NCI-H2227 (cell line): ENCODE results near the gene LCLAT1.
"Not testable (repeated sequence)": the region's sequence is repeated elsewhere in the genome, so short reads cannot be mapped to it uniquely, and the experiment has no call there.

Experiments used
- DNase-seq: peaks from one replicate; lab custom pipeline; 2025; ENCODE audit not compliant: unreplicated experiment; lab: John Stamatoyannopoulos, UW

LCLAT1 gene

DNA sequence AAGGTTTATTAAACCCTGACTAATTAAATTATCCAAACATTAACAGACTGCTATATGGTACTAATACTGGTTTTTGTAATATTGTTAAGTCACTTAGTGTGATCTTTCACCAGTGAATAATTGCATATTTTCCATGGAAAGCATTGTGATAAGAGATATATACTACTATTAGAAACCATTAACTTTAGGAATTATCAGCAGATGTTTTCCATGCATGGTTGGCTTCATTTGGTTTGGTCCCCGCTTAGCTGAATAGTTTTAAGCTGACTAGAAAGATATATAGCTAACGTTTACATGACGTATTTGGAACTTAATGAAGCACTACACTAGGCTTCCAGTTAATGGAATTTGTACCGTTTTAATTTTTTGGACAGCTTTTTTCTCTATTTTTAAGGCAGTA is 37.9 kb downstream of the LCLAT1 start:
- no peak for DNase-seq

DNA sequence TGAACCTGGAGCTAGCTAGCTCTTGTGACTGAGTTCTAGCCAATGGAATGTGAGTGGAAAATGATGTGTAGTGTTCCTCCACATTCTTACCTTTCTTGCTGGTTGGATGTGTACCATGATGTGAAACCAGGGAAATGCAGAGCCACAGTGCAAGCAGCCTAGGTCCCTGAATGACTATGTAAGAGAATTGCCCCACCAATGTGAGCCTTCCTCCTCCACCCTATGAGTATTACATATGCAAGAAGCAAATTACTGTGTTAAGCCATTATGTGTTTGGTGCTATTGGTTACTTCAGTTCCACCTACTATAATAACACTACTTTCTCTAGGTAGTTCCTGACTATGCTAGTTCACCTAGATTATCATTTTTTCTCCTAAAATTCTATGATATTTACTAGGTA is 39.6 kb downstream of the LCLAT1 start:
- DNase-seq: no peak

DNA sequence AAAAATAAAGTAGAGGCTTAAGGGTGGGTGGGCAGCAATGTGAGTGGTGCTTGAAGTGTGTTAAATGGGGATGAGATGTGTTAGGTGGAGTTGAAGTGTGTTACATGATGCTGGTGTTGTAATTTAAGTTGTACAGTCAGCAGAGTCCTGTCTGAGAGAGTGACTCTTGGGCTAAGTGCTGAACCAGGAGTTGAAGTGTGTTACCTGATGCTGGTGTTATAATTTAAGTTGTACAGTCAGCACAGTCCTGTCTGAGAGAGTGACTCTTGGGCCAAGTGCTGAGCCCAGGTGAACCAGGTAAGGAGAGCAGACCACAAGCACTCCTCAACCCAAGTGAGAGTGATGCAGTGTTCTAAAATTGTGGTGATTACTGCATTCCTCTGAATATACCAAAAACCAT is 40.6 kb downstream of the LCLAT1 start:
- no peak for DNase-seq

DNA sequence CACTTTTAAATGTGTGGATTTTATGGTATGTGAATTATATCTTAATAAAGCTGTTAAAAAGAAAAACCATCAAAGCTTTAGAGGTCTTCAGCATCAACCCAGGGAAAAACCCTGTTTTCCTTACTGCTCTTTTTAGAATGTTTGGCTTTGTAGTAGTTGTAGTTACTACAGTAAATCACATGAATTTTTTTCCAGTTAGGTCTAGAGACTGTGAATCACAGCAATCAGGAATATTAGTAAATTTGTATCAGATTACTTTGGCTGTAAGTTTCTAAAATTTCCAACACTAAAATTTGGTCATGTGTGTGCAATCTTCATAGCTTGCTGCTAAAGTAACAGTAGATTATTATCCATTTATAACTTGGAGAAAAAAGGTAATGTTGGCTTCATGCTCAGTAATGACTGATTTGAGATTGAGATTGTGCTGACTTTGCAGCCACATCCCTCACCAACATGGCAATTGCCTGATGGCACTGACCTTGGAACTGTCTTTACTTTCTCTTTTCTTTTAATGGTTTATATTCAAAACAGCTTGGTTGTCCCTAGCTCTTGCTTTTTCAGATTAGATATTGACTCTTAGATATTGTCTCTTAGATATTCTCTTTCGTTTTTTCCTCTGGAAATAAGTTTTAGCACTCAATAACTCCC is 41.1 kb downstream of the LCLAT1 start:
- DNase-seq: no peak

DNA sequence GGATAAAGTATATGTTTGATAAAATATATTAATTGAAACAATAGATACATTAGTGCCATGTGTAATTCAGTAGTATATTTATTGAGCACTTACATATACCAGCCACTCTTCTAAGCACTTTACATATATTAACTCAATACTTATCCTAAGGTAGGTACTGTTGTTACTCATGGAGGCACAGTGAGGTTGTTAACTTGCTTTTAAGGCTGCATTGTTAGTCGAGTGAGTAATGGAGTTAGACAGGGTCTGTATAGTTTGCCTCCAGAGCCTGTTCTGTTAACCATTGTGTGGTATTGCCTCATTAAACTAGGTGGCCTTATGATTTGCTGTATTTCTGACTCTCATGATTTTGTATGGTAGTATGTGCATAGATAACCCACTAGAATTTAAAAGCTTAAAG is 44.2 kb downstream of the LCLAT1 start:
- no peak for DNase-seq

DNA sequence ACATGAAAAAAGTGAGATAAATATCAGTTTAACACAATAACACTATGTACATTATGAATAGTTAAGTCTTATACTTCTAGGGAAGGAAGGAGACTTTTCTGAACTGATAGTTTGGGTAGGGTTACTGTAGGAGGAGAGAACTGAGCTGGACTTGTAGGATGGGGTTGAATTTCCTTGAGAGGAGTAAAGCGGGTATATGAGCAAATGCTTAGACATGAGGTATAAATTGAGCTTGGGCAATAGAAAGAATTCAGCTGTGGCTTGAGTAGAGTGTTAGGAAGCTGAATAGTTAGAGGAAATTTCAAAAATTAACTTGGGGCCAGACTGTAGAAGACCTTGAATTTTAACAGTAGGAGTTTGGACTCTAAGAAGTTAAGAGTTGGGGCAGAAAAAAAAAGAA is 45.1 kb downstream of the LCLAT1 start:
- no peak for DNase-seq

DNA sequence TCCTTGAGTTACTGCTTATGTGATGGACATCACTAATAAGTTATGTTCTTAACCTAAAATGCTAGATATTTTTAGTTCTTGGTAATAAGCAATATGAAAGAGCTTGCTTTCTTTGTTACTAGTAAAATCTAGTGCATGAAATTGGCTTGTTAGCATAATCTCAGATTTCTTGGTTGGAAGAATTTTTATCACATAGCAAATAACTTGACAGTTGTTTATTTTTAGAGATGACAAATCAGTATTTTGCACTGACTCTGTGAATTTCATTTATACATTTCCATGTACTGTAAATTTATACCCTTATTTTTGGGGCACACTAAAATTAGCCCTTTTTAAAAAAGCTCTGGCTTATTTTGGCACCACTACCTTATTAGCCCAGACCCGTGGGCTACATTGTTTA is 45.6 kb downstream of the LCLAT1 start:
- no peak for DNase-seq

DNA sequence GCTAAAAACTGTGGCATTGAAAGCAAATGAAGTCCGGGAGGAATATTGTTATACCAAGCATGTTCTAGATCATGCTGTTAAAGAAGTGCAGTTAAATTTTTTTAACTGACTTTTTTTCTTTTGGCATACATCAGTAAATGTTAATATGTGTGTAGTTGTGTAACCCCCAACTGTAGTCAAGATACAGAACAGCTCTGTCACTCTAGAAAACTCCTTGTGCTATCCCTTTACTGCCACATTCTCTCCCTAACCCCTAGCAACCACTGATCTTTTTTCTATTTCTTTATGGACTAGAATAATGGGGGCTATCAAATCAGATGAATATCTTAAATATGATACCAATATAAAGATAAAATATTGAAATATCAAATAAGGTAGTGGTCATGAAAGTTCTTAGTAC is 46.4 kb downstream of the LCLAT1 start:
- no peak for DNase-seq

DNA sequence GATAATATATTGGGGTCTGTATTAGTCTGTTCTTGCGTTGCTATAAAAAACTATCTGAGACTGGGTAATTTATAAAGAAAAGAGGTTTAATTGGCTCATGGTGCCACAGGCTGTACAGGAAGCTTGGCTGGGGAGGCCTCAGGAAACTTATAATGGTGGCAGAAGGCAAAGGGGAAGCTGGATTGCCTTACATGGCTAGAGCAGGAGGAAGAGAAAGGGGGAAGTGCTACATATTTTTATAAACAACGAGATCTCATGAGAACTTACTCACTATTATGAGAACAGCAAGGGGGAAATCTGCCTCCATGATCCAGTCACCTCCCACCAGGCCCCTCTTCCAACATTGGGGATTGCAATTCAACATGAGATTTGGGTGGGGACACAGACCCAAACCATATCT is 48.9 kb downstream of the LCLAT1 start:
- not testable (repeated sequence) for DNase-seq

DNA sequence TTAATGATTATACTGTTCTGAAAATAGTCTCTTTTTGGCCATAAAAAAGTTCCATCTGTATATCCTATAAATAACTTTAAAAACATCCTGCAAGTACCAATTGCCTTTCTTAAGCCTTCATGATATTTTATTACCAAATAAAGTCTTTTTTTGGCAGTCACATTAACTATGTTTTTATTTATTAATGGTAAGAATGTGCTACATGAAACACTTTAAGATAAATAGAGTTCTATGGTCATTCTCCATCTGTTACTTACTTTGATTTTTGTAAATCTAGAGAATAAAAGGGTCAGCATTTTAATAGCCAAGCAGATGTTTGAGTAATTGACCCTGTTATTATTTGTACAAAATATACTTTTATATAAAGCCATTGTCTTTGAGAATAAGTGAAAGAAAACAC is 52.6 kb downstream of the LCLAT1 start:
- DNase-seq: no peak

DNA sequence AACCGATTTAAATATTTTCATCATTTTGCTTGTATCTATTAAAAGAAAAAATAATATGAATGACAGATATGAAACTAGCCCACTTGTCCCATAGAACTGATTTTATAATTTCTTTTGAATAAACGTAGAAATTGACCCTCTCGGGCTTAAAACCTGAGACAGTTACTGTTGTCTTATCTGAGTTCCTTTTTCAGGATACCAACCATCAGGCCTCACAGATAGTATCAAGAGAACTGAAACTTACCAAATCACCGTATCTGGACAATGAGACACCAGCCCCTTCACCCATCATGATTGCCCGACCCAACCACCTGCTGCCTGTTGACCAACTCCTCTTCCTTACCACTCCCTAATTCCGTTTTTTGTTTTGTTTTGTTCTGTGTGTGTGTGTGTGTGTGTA is 53.7 kb downstream of the LCLAT1 start:
- DNase-seq: no peak

DNA sequence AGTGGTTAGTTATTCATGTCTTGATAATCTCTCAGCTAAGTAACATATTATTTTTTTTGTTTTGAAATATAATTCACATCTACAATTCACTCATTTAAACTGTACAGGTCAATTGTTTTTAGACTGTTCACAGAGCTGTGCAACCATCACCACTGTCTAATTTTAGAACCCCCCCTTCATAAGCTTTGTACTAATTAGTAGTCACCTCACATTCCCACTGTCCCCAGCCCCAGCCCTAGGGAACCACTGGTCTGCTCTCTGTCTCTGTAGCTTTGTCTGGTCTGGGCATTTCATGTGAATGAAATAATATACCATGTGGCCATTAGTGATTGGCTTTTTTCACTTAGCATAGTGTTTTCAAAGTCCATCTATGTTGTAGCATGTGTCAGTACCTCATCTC is 55.3 kb downstream of the LCLAT1 start:
- no peak for DNase-seq

DNA sequence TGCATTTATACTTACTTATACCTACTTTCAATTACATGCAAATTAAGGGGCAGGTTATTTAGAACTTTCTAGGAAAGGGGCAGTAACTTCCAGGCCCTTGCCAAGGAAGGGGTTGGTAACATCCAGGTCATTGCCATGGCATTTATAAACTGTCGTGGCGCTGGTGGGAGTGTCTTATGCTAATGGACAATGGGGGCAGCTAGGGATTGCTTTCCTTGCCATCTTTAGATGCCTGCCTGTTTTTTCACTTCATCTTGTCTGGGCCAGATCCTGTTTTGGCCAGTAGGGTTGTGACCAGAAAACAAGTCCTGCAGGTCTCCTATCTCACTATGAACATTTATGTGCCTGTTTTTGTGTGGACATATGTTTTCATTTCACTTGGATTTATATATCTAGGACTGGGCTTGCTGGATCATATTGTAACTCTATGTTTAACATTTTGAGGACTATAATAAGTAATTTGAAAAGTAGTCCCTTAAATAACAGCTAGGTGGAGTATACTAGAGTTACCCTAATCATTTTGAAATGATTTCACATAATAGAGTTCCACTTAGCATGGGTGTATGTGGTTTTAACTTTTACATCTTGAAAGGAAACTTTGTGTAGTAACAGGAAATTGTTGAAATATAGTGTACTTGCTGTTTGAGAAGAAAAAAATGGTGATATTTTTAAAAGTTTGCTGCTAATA is 56.1 kb downstream of the LCLAT1 start:
- DNase-seq: no peak

DNA sequence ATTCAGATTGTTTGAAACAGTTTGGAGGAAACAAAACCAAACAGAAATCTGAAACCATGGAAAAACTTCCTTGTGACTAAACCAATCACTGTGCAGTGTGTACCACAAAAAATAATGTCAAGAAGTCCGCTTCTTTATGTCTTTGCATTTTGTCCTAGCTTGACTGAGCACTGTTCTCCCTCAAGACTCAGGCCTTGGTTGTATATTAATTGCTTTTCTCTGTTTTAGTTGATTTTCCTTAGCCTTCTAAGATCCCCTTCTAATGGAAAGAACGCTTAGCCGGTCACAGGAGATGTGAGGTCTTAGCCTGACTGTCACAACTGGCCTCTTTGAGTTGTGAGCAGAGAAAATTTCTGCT is 56.6 kb downstream of the LCLAT1 start:
- no peak for DNase-seq

DNA sequence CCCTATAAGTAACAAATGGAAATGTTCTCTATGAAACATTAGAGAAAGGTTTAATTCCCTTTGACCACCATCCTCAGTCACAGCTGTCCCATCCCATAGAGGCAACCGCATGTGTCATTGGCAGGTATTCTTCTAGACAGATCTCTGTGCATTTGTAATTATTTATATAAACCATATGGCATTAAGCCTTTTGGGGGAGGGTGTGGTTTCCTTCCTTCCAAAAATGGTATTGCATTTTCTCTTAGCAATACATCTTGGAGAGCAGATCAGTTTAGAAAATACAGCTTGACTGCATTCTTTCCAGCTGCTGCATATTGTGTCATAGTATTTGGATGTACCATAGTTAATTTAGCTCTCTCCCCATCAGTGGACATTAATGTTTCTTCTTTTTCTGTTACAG is 57.7 kb downstream of the LCLAT1 start:
- DNase-seq: no peak

DNA sequence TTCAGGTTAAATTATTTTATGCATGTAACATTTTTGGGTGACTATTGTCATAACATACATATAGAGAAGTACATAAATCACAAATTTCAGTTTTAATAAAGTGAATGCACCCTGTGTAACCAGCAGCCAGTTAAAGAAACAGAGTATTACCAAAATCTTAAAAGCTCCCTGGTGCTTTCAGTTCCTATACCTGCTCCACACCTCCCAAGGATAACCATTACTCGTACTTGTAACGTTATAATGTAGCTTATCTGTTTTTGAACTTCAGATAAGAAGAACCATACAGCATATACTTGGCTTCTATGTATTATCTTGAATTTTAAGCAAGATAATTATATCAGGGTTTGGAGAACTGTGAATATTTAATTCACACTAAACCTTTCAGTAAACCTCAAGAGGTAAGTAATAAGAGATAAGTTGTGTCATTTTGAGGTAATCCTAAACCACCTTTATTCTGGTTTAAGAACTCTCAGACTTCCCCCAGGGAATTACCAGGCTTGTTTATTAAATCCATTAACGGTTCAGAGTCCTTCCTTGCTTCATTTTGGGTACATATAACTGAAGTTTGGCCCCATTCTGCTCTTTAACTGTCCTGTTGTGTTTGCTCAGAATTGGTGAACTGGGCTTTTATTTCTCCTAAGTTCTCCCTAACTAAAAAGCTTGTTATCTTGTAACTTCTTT is 58.6 kb downstream of the LCLAT1 start:
- DNase-seq: no peak

DNA sequence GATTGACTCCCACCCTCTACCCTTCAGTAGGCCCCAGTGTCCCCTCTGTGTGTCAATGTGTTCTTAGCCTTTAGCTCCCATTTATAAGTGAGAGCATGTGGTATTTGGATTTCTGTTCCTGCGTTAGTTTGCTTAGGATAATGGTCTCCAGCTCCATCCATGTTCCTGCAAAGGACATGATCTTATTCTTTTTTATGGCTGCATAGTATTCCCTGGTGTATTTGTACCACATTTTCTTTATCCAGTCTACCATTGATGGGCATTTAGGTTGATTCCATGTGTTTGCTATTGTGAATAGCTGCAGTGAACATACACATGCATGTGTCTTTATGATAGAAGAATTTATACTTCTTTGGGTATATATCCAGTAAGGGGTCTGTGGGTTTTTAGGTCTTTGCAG is 60.4 kb downstream of the LCLAT1 start:
- not testable (repeated sequence) for DNase-seq

DNA sequence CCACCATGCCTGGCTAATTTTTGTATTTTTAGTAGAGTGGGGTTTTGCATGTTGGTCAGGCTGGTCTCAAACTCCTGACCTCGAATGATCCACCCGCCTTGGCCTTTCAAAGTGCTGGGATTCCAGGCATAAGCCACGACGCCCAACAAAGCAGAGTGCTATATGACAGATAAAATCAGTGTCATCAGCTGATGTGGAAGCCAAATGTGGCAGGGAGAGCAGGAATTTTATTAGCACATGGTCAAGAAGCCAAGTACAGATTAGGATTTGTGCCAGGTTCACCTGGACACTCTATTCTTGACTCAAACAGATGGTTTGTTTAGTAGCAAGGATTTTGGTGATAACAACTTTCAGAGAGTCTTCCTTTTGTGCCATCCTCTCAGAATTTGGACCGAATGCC is 62.7 kb downstream of the LCLAT1 start:
- no peak for DNase-seq

DNA sequence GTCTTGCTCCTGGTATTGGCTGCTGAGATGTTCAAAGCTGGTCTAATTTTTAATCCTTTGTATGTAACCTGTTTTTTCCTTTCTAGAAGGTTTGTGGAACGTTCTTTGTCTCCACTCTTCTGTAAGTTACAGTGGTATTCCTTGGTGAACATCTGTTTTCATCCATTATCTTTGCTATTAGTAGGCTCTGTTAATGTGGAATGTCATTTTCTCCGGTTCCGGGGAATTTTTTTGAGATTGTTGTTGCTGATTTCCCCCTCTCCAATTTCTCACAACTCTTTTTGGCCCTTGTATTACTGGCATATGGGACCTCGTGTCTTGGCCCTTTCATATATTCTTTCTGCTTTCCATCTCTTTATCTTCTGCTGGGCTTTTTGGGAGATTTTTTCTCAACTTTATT is 63.4 kb downstream of the LCLAT1 start:
- no peak for DNase-seq

DNA sequence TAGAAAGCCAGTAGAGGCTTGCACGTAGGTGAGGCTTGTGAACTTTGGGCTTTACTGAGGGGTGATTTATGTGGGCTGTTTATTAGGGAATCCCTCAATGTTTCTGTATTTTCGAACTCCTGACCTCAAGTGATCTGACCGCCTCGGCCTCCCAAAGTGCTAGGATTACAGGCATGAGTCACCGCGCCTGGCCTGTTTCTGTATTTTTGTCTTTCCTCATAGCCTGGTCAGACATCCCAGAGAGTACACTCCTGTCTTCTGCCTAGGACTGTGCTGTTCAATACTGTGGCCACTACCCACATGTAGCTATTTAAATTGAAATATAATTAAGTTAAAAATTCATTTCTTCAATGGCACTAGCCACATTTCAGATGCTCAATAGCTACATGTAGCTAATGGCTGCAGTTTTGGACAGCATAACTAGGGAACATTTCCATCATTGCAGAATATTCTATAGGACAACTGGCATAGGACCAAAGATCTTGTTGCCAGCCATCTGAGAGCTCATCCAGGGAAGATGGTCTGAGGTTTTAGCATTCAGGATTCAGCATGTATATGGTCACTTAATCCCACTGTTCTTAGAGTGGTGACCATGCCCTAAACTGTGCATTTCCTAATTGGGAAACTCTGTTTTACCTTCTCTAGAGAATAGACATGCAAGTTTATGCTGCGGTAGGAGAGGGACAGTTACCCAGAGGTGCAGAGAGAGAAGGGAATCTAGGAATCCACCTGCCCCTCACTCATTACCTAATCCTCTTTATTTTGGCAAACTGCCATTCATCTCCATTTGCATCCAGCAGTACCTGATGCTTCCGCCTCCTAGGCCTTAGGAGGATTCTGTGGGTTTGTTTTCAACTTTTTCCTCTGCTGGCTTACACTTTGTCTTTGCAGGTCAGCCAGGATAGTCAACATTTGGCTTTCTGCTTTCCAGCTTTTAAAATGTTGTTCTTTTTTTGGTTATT is 64.4 kb downstream of the LCLAT1 start:
- DNase-seq: no peak

DNA sequence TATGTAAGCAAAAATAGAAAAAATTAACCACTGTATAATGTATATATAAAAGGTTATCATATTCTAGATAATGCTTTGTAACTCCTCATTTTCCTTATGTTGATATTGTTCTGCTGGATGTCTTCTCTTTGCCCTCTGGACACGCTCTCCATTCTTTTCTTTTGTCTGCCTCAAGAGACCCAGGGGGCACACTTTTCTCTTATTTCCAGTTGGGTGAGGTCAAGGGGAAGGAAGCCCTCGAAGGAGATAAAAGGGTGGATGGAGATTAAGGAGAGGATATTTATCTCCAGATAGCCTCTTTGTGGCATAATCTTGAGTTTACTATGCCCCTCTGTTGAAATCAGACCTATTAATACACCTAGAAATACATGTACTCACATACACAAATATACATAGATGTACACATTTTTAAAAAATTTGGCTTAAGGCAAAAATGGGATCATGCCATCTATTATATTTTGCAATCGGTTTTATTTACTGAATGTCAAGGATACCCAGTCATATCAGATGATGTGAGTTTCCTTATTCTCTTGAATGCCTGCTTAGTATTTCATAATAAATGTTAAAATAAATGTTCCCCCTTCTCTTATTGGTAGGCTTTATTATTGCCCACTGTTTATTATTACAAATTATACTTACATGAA is 65.3 kb downstream of the LCLAT1 start:
- DNase-seq: peak; percentile 24
